CD4-positive, alpha-beta T cell (primary cell): ENCODE data around the gene ATP5F1B. TPM values are rescaled to one million over a fixed set of nuclear protein-coding genes. Genes with fewer than 3 reads are reported as not detected.
A peak's percentile ranks its signal among the peaks of the same experiment; 100 is the strongest.

ENCODE experiments used
- ATAC-seq: fragments of 200-7000 bp; cut with Tn5 transposase; one replicate; pipeline ENCODE4 v1.10.0; 2022; ENCODE audit warnings: mild to moderate bottlenecking; ENCODE audit not compliant: poor library complexity
- CTCF ChIA-PET: fragments of 350-600 bp; sonication (Branson Sonifier 250); formaldehyde crosslinking; loops from one replicate; lab custom pipeline; 2021; ENCODE audit warnings: antibody characterized with exemption, inconsistent platforms; lab: Charles Lee
- POLR2A ChIA-PET: fragments of 350-600 bp; sonication (Branson Sonifier 250); formaldehyde crosslinking; loops from one replicate; lab custom pipeline; 2021; ENCODE audit warnings: antibody characterized with exemption, inconsistent platforms; lab: Charles Lee
- DNase-seq, 14 experiments: peaks; one replicate each; pipeline ENCODE4 v3.0.0-alpha.2; 2013 to 2020; ENCODE audit warnings: mixed read lengths in 2 of 14
- H3K27ac ChIP-seq, 2 donors: one replicate each; pipeline versions ENCODE4 v1.5.1 to v1.7.0; 2013; ENCODE audit warnings: low read length in 2 of 2, low read depth in 1 of 2, mild to moderate bottlenecking in 1 of 2
- H3K27me3 ChIP-seq, 2 experiments: 1 replicate in 1 of 2; 2 replicates in 1 of 2; pipeline versions ENCODE4 v1.6.1 to v1.7.0; 2013; ENCODE audit warnings: low read length in 2 of 2, control low read depth in 1 of 2, mild to moderate bottlenecking in 1 of 2, moderate library complexity in 1 of 2; ENCODE audit not compliant: insufficient read depth in 2 of 2, control insufficient read depth in 1 of 2
- H3K36me3 ChIP-seq: one replicate; pipeline ENCODE4 v1.6.1; 2013; ENCODE audit warnings: low read length, control low read depth; ENCODE audit not compliant: insufficient read depth
- H3K4me1 ChIP-seq: one replicate; pipeline ENCODE4 v1.6.1; 2013; ENCODE audit warnings: low read length, control low read depth; ENCODE audit not compliant: insufficient read depth
- H3K4me3 ChIP-seq: one replicate; pipeline ENCODE4 v1.5.1; 2013; ENCODE audit warnings: mild to moderate bottlenecking, low read length, moderate library complexity
- H3K9me3 ChIP-seq, 2 experiments: 1 replicate in 1 of 2; 2 replicates in 1 of 2; pipeline versions ENCODE4 v1.6.1 to v1.7.0; 2013; ENCODE audit warnings: low read length in 2 of 2, mild to moderate bottlenecking in 2 of 2, control low read depth in 1 of 2, moderate library complexity in 1 of 2; ENCODE audit not compliant: control insufficient read depth in 1 of 2, insufficient read depth in 1 of 2
- H3K27ac Mint-ChIP-seq: one replicate; pipeline ENCODE4 v1.8.0; 2020; ENCODE audit warnings: mixed read lengths
- H3K27me3 Mint-ChIP-seq: one replicate; pipeline ENCODE4 v1.8.0; 2021; ENCODE audit warnings: mixed read lengths
- H3K36me3 Mint-ChIP-seq: one replicate; pipeline ENCODE4 v1.8.0; 2021; ENCODE audit warnings: low read depth, mixed read lengths
- H3K4me1 Mint-ChIP-seq: one replicate; pipeline ENCODE4 v1.8.0; 2021; ENCODE audit warnings: low read depth, mixed read lengths
- H3K4me3 Mint-ChIP-seq: one replicate; pipeline ENCODE4 v1.8.0; 2020; ENCODE audit warnings: mild to moderate bottlenecking, mixed read lengths
- H3K9me3 Mint-ChIP-seq: one replicate; pipeline ENCODE4 v1.8.0; 2020; ENCODE audit warnings: mixed read lengths
- intact Hi-C, 2 experiments: fragments of 100-400 bp; cut with DNase I in 1 of 2; cut with micrococcal nuclease in 1 of 2; formaldehyde crosslinking; loops; one replicate each; pipeline versions ENCODE4 v1.15.1 to v1.9.0; 2023 to 2025; cut with DNase I, micrococcal nuclease
- total RNA-seq, 174 experiments: library from RNA in 2 of 174; stranded (reverse) in 2 of 174; gene quantifications; one replicate each; pipeline ENCODE4 v1.2.3 and lab custom pipeline; 2021 to 2026
- TF ChIP-seq, protein P1 (sequence below): fragments of 200-600 bp; IDR thresholded peaks from one replicate; pipeline ENCODE4 v1.8.0; 2022; ENCODE audit warnings: antibody characterized with exemption, mild to moderate bottlenecking

Gene ATP5F1B
- total RNA-seq, 2 experiments from 2014 or later, result 305 to 318 TPM

DNA sequence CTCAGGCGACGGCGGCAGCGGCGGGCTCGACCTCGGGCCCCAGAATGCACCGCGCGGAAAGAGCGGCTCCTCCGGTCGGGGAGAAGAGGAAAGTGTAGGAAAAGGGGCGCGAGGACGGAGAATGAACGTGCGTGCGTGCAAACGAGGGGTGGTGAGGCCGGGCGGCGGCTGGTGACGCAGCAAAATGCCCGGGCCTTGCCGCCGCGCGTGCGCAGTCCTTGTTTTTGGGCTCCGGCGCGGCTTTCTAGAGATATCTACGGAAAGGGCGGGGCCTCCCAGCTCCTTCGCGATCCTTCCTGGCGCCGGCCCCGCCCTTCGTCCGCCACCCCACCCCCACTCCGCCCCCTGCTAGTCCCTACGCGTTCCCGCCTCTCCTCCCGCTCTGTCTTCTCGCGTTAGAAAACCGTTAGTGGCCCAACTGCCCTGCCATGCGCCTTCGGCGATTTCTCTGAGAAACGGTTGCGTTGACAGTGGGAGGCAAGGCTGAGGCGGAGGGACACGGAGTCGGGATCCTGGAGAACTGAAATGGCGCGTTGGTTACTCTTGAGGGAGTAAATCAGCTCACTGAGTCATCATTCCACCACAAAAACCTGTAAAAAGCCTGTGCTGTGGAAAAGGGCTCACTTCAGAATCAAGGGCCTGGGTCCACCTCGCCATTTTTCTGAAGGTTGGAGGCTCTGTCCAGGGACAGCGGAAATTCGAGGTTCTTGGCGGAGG is 42.5 kb upstream of the ATP5F1B start, which contains the start of gene PTGES3:
Gene PTGES3 (minus strand): TSS at position 156 of the 717 bp plus-strand sequence. CDS start 285 bp downstream, outside the sequence.
- H3K4me3 ChIP-seq, result peak within 1 kb of the TSS; percentile 96
- H3K27ac ChIP-seq, result peak within 1 kb of the TSS; percentile 98 to 99
- CTCF ChIA-PET, result interaction anchor here (1.2 to 2.6 kb wide), 4 partner anchors 52 to 224 kb away, joined by 3 to 12 read pairs (median 4); no protein-coding TSS in a partner anchor
- no peaks in the 10 kb centered on the region for H3K9me3 ChIP-seq
- H3K36me3 ChIP-seq, result no peaks in the 10 kb centered on the region
- H3K27me3 ChIP-seq, result no peaks in the 10 kb centered on the region
- Mint-ChIP-seq H3K27me3 (no peaks in the 10 kb centered on the region), H3K9me3 (no peaks in the 10 kb centered on the region), H3K36me3 (peaks cover 47% of the 10 kb centered on the region), H3K4me3 (peak within 1 kb of the TSS; percentile 100), H3K4me1 (peaks cover 43% of the 10 kb centered on the region), H3K27ac (peak within 1 kb of the TSS; percentile 96)
- intact Hi-C loops, result loop anchor here (1.0 to 2.0 kb wide), 3 partner anchors 37 to 65 kb away; partner anchors contain the start of genes ATP5F1B (in 1 of the 2), NACA (in 1 of the 2) and PRIM1 (in 1 of the 2)
- H3K4me1 ChIP-seq, result peaks cover 39% of the 10 kb centered on the region
- DNase-seq (peak; percentile 93 to 100 (median 97)), ATAC-seq (peak; percentile 73)
- TF ChIP-seq, protein P1, sequence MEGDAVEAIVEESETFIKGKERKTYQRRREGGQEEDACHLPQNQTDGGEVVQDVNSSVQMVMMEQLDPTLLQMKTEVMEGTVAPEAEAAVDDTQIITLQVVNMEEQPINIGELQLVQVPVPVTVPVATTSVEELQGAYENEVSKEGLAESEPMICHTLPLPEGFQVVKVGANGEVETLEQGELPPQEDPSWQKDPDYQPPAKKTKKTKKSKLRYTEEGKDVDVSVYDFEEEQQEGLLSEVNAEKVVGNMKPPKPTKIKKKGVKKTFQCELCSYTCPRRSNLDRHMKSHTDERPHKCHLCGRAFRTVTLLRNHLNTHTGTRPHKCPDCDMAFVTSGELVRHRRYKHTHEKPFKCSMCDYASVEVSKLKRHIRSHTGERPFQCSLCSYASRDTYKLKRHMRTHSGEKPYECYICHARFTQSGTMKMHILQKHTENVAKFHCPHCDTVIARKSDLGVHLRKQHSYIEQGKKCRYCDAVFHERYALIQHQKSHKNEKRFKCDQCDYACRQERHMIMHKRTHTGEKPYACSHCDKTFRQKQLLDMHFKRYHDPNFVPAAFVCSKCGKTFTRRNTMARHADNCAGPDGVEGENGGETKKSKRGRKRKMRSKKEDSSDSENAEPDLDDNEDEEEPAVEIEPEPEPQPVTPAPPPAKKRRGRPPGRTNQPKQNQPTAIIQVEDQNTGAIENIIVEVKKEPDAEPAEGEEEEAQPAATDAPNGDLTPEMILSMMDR, result no peak
- POLR2A ChIA-PET, result interaction anchor here (0.7 to 8.6 kb wide), 34 partner anchors 9 to 859 kb away, joined by 3 to 155 read pairs (median 6); partner anchors contain the start of genes ARHGAP9, ATP5F1B, BAZ2A and CNPY2

DNA sequence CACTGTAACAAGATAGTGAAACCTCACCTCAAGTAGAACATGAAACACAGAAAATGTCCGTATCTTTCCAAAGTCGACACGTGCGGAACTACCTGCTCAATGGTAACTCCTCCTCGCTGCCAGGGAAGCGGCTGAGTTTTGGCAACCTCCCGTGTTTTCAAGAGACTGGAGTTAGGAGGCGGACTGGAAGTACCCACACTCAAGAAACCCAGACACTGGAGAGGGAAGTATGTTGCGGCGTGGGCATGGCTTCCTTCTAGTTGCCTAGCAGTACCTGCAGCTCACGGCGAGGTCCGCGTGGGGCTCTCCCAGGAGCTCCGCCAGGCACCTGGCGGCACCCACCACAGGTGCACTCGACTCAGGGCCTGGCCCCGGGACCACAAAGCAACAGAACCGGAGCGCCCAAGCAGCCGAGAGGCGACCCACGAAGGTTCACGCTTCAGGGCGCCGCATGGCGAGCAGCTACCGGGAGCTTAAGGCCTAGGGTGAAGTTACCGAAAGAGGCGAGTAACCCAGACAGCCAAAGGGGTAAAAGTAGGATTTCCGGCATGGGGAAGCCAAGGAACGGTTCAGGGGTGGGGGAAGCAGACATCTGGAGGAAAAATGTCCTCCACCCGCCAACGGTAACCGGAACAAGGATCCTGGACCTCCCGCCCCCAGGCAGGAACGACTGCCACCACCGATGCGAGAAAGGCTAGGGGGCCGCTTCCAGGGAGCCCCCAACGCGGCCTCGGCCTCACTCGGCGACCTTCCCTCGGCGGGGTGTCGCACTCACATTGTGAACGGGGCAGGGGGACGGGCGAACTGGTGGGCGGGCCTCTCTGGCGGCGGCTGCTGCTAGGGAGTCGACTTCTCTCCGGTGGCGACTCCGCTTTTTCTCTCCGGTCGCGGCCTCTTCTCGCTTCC is 41.7 kb upstream of the ATP5F1B start:
- intact Hi-C loops, result loop anchor here (1.0 to 2.0 kb wide), 4 partner anchors 17 to 65 kb away; partner anchors contain the start of genes ATP5F1B (in 1 of the 2), NACA (in 1 of the 2) and PRIM1 (in 1 of the 2)
- peak; percentile 41 for ATAC-seq

More for the DNA sequence above, 41.7 kb upstream of the ATP5F1B start:
- peak; percentile 38 to 87 (median 59) for DNase-seq
- H3K27me3 Mint-ChIP-seq, result no peaks in the 10 kb centered on the region
- H3K27ac Mint-ChIP-seq, result peak overlapping the region; percentile 96
- ChIA-PET CTCF (interaction anchor here (1.0 to 5.9 kb wide), 6 partner anchors 38 to 223 kb away, joined by 3 to 27 read pairs (median 4); partner anchors contain the start of gene NACA), POLR2A (interaction anchor here (0.8 to 8.6 kb wide), 39 partner anchors 8 to 858 kb away, joined by 3 to 155 read pairs (median 5); partner anchors contain the start of genes ARHGAP9, ATP5F1B, BAZ2A and CNPY2)
- H3K4me1 Mint-ChIP-seq, result peaks cover 49% of the 10 kb centered on the region
- no peaks in the 10 kb centered on the region for H3K27me3 ChIP-seq
- H3K36me3 Mint-ChIP-seq, result peaks cover 47% of the 10 kb centered on the region
- no peaks in the 10 kb centered on the region for H3K9me3 Mint-ChIP-seq
- peaks cover 48% of the 10 kb centered on the region for H3K4me1 ChIP-seq
- no peaks in the 10 kb centered on the region for H3K36me3 ChIP-seq
- peak overlapping the region; percentile 100 for H3K4me3 Mint-ChIP-seq
- H3K4me3 ChIP-seq, result peak overlapping the region; percentile 96
- TF ChIP-seq, protein P1, result no peak
- peak overlapping the region; percentile 98 to 99 for H3K27ac ChIP-seq
- no peaks in the 10 kb centered on the region for H3K9me3 ChIP-seq
